Panc1 (cell line): Measurements from ENCODE around the gene STIL. TPM values are rescaled to one million over a fixed set of nuclear protein-coding genes. Genes with fewer than 3 reads are reported as not detected.

Experiments
- ATAC-seq: fragments of 200-7000 bp; cut with Tn5 transposase; 2 replicates; pipeline ENCODE4 v1.9.1; 2020; ENCODE audit warnings: mild to moderate bottlenecking, moderate library complexity
- BruUV-seq: library from RNA; stranded (reverse); fragments of 400-500 nt; replicated peaks from 2 replicates; lab custom pipeline; 2021; lab: Mats Ljungman, UMichigan
- CTCF ChIA-PET: fragments of 300-600 bp; sonication (Branson Sonifier 250); formaldehyde crosslinking; loops from one replicate; lab custom pipeline; 2022; ENCODE audit warnings: antibody characterized with exemption; lab: Charles Lee
- POLR2A ChIA-PET: fragments of 300-600 bp; sonication (Branson Sonifier 250); formaldehyde crosslinking; loops from one replicate; lab custom pipeline; 2022; ENCODE audit warnings: antibody characterized with exemption; lab: Charles Lee
- DNase-seq: peaks from one replicate; pipeline ENCODE4 v3.0.0-alpha.2; 2010; ENCODE audit warnings: low read depth, low spot score
- H3K27ac ChIP-seq: 2 replicates; pipeline ENCODE4 v1.5.1; 2011; ENCODE audit warnings: mild to moderate bottlenecking, low read length, inconsistent platforms
- H3K27me3 ChIP-seq: fragments of 200-500 bp; sonication (Bioruptor generic); 2 replicates; pipeline ENCODE4 v1.6.0; 2014; ENCODE audit warnings: low read length, inconsistent platforms; ENCODE audit not compliant: control insufficient read depth, insufficient read depth
- H3K36me3 ChIP-seq: fragments of 200-500 bp; sonication (Bioruptor generic); 2 replicates; pipeline ENCODE4 v1.5.1; 2014; ENCODE audit warnings: inconsistent platforms, mild to moderate bottlenecking, low read length, moderate library complexity; ENCODE audit not compliant: control insufficient read depth, insufficient read depth
- H3K4me1 ChIP-seq: 2 replicates; pipeline ENCODE4 v1.5.1; 2011; ENCODE audit warnings: inconsistent platforms, mild to moderate bottlenecking, low read length, moderate library complexity; ENCODE audit not compliant: control insufficient read depth, insufficient read depth
- H3K4me3 ChIP-seq, 2 experiments: 2 replicates each; pipeline ENCODE4 v1.5.1; 2011 to 2012; ENCODE audit warnings: low read depth in 2 of 2, low read length in 2 of 2, mild to moderate bottlenecking in 2 of 2, inconsistent platforms in 1 of 2, moderate library complexity in 1 of 2
- H3K9me3 ChIP-seq: fragments of 200-500 bp; sonication (Bioruptor generic); 2 replicates; pipeline ENCODE4 v1.5.1; 2014; ENCODE audit warnings: low read depth, mild to moderate bottlenecking, inconsistent platforms, low read length, moderate library complexity; ENCODE audit not compliant: control insufficient read depth, insufficient read depth
- POLR2AphosphoS5 ChIP-seq: IDR thresholded peaks from 2 replicates; pipeline ENCODE4 v1.6.1; 2012; ENCODE audit warnings: mild to moderate bottlenecking, low read depth, low read length, moderate library complexity
- SIN3A ChIP-seq: IDR thresholded peaks from 2 replicates; pipeline ENCODE4 v1.6.1; 2012; ENCODE audit warnings: low read depth, mild to moderate bottlenecking, low read length, moderate library complexity, borderline replicate concordance; ENCODE audit not compliant: insufficient read depth
- TCF7L2 ChIP-seq: IDR thresholded peaks from 2 replicates; pipeline ENCODE4 v1.6.1; 2011; ENCODE audit warnings: mild to moderate bottlenecking, low read depth, low read length, inconsistent platforms
- in situ Hi-C: cut with HindIII; loops from 2 replicates; pipeline ENCODE4 v1.10.0; 2016; ENCODE audit warnings: low sequenced_read_pairs, low pct_unique_long_range_greater_than_20kb
- intact Hi-C: fragments of 100-400 bp; cut with micrococcal nuclease; formaldehyde crosslinking; loops from one replicate; pipeline ENCODE4 v1.10.0; 2022; ENCODE audit not compliant: unreplicated experiment
- total RNA-seq: library from RNA; stranded (reverse); gene quantifications from one replicate; pipeline ENCODE4 v1.2.1, GENCODE V29; 2021; ENCODE audit not compliant: unreplicated experiment
- TF ChIP-seq, protein P1 (sequence below): fragments of 450-650 bp; IDR thresholded peaks from 2 replicates; pipeline ENCODE4 v1.5.1; 2017; ENCODE audit warnings: mild to moderate bottlenecking
- TF ChIP-seq, protein P2 (sequence below), 2 experiments: IDR thresholded peaks; 2 replicates each; pipeline ENCODE4 v1.6.1; 2011 to 2012; ENCODE audit warnings: low read depth in 2 of 2, control low read depth in 1 of 2, low read length in 1 of 2, mild to moderate bottlenecking in 1 of 2, moderate library complexity in 1 of 2; ENCODE audit not compliant: insufficient read depth in 1 of 2

Gene STIL
- total RNA-seq, 1 experiment from 2014 or later: 31.6 TPM

DNA sequence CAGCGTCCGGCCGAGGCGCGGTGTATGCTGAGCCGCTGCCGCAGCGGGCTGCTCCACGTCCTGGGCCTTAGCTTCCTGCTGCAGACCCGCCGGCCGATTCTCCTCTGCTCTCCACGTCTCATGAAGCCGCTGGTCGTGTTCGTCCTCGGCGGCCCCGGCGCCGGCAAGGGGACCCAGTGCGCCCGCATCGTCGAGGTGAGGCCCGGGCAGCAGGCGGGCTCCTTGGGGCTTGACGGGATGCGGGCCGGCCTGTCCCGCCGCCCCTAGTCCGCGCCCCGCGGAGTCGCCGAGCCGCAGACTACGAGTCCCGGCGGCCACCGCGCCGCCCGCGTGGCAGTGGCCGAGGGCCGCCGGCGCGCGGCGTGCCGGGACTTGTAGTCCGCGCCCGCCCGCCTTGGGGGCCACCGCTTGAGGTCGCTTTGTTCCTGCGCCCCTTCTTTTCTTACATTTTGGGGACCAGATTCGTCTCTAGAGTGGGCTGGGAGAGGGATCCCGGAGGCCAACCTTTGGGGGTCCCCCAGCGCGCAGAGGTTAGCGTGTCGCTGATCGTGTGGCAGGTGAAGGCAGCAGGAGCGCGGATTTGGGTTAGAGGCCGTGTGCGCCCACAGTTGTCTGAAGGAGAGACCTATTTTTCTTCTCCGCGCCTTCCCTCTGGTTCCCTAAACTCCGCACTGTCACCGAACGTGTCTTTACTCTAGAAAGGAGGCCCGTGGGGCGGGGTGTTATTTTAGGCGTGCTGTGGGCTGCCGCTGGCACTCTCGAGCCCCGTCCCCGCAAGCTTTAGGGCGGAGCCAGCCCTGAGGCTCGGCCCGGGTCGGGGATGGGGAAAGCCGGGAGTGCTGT is 20.2 kb upstream of the STIL start:
- Histone ChIP-seq H3K27me3 (no peaks in the 10 kb centered on the region), H3K36me3 (no peaks in the 10 kb centered on the region), H3K4me3 (peak overlapping the region; percentile 87), H3K9me3 (no peaks in the 10 kb centered on the region), H3K27ac (peak overlapping the region; percentile 99), H3K4me1 (peaks cover 10% of the 10 kb centered on the region; the same call in 1 of the 2 replicates)
- POLR2A ChIA-PET: interaction anchor here (0.7 to 1.6 kb wide), 3 partner anchors 10 to 20 kb away, joined by 3 to 7 read pairs (median 3); partner anchors contain the start of gene STIL
- peak; percentile 95 for ATAC-seq
- TF ChIP-seq SIN3A (0 out of 2 replicates have a peak, but pooled peaks have one; percentile 4), POLR2AphosphoS5 (peak; percentile 13; the same call in 1 of the 2 replicates), TCF7L2 (peak; percentile 82)
- TF ChIP-seq, protein P1, sequence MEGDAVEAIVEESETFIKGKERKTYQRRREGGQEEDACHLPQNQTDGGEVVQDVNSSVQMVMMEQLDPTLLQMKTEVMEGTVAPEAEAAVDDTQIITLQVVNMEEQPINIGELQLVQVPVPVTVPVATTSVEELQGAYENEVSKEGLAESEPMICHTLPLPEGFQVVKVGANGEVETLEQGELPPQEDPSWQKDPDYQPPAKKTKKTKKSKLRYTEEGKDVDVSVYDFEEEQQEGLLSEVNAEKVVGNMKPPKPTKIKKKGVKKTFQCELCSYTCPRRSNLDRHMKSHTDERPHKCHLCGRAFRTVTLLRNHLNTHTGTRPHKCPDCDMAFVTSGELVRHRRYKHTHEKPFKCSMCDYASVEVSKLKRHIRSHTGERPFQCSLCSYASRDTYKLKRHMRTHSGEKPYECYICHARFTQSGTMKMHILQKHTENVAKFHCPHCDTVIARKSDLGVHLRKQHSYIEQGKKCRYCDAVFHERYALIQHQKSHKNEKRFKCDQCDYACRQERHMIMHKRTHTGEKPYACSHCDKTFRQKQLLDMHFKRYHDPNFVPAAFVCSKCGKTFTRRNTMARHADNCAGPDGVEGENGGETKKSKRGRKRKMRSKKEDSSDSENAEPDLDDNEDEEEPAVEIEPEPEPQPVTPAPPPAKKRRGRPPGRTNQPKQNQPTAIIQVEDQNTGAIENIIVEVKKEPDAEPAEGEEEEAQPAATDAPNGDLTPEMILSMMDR: peak; percentile 70
- TF ChIP-seq, protein P2, sequence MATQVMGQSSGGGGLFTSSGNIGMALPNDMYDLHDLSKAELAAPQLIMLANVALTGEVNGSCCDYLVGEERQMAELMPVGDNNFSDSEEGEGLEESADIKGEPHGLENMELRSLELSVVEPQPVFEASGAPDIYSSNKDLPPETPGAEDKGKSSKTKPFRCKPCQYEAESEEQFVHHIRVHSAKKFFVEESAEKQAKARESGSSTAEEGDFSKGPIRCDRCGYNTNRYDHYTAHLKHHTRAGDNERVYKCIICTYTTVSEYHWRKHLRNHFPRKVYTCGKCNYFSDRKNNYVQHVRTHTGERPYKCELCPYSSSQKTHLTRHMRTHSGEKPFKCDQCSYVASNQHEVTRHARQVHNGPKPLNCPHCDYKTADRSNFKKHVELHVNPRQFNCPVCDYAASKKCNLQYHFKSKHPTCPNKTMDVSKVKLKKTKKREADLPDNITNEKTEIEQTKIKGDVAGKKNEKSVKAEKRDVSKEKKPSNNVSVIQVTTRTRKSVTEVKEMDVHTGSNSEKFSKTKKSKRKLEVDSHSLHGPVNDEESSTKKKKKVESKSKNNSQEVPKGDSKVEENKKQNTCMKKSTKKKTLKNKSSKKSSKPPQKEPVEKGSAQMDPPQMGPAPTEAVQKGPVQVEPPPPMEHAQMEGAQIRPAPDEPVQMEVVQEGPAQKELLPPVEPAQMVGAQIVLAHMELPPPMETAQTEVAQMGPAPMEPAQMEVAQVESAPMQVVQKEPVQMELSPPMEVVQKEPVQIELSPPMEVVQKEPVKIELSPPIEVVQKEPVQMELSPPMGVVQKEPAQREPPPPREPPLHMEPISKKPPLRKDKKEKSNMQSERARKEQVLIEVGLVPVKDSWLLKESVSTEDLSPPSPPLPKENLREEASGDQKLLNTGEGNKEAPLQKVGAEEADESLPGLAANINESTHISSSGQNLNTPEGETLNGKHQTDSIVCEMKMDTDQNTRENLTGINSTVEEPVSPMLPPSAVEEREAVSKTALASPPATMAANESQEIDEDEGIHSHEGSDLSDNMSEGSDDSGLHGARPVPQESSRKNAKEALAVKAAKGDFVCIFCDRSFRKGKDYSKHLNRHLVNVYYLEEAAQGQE (IDR thresholded peaks at IDR 0.05; ENCODE audit: insufficient read depth in 1 of 2, low read depth in 2 of 2, low read length in 1 of 2): no peak
- CTCF ChIA-PET: interaction anchor here (0.9 kb wide), 1 partner anchor 11 kb away, joined by 5 read pairs; no protein-coding TSS in a partner anchor
- BruUV-seq: no TSS peak
- in situ Hi-C loops: no loop called here
- intact Hi-C loops: no loop called here
- peak; percentile 62 for DNase-seq

DNA sequence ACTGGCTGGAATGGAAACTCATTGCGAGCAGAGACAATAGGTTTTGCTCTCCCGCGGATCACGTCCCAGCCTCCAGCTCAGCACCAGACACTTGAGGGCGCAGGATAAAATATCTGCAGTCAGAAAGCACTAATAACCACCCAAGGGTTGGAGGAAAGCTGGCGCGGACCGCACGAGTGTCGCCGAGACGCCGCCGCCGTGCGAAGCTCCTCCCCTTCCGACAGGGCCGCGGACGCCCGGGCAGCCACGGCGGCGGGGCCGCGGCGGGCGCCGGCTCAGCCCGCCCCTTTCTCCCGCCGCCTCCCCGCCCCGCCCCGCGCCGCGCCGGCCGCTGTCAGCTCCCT is 19.6 kb upstream of the STIL start, which contains the start of gene CMPK1:
CMPK1 (plus strand) TSS at position 213 of the 344 bp plus-strand sequence. CDS start 156 bp downstream, outside the sequence.
- POLR2A ChIA-PET: interaction anchor here (0.6 to 1.6 kb wide), 3 partner anchors 8 to 19 kb away, joined by 3 to 7 read pairs (median 3); partner anchors contain the start of gene STIL
- Histone ChIP-seq H3K9me3 (no peaks in the 10 kb centered on the region), H3K4me1 (peaks cover 10% of the 10 kb centered on the region; the same call in 1 of the 2 replicates), H3K27ac (peak within 1 kb of the TSS; percentile 99), H3K36me3 (no peaks in the 10 kb centered on the region), H3K27me3 (no peaks in the 10 kb centered on the region), H3K4me3 (peak within 1 kb of the TSS; percentile 87)
- intact Hi-C loops: no loop called here
- peak; percentile 91 for ATAC-seq
- no peak for DNase-seq
- TF ChIP-seq POLR2AphosphoS5: peak; percentile 84
- TF ChIP-seq, protein P1: no peak
- no TSS peak for BruUV-seq
- CTCF ChIA-PET: interaction anchor here (0.9 kb wide), 1 partner anchor 11 kb away, joined by 5 read pairs; no protein-coding TSS in a partner anchor
- in situ Hi-C loops: no loop called here
